Activated T-cell treated with anti-CD3 and anti-CD28 coated beads for 4 hours (primary cell): ENCODE measurements around the gene DOC2A.
A peak's percentile ranks its signal among the peaks of the same experiment; 100 is the strongest.

Experiments
- DNase-seq: peaks from one replicate; pipeline ENCODE4 v3.0.0-alpha.2; 2020

DOC2A gene

DNA sequence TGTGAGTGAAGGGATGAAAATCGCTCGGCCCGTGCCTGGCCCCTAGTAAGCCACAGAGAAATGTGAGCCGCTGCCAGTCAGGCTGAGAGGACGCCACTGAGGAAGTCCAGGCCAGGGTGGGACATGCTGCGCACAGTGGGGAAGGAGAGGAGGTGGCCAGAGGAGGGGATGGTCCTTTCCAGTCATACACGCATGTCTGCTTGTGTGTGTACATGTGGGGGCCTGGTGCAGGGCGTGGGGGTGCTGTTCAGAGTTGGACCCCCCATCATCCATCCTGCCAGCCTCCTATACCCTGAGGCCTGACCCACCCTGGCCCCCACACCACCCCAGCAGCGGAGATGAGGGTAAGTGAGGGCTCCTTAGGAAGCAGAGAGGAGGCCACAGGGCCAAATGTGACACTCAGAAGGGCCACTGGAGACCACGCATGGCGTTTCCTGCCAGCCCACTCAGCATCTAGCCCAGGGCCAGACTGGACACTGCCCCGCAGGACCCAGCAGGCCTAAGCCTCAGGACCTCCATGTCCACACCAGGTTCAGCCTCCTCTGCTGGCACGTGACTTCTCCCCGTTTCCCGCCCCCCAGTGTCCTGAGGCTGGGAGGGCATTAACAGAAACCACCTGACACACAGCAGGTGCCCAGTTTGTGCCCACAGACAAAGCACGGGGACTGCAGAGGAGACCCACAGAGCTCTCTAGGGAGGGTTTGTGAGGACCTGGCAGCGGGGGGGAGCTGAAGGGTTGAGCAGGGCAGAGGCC is 7.0 kb downstream of the DOC2A start:
- no peak for DNase-seq

DNA sequence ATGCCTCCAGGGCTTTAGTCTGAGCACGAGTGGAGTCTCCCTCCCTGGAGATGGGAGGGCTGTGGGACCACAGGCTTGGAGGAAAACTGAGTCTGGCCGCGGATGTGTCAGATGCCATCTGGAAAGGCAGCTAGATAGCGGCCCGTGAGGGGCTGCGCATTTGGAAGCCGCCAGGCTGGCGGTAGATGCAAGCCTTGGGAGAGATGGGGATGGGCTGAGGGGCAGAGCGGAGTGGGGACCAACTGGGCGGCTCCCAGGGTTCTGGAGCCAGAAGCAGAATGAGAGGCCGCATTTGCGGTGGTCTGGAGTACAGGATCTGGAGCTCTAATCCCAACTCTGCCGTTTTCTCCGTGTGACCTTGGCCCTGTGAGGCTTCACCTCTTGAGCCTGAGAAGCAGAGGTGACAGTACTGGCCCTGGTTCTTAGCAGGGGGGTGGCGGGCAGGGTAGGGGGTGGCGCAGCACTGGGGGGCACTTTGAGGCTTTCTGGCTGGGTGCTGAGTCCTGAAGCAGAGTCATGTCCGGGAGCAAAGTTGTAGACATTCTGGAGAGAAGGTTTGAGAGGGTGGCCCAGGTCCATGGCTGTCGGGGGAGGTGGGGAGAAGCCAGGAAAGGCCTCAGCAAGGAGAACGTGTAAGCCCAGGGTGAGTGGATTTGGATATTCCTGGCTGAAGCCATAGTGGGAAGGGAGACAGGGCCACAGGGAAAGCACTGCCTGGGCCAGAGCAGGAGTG is 8.0 kb downstream of the DOC2A start:
- DNase-seq = no peak

DNA sequence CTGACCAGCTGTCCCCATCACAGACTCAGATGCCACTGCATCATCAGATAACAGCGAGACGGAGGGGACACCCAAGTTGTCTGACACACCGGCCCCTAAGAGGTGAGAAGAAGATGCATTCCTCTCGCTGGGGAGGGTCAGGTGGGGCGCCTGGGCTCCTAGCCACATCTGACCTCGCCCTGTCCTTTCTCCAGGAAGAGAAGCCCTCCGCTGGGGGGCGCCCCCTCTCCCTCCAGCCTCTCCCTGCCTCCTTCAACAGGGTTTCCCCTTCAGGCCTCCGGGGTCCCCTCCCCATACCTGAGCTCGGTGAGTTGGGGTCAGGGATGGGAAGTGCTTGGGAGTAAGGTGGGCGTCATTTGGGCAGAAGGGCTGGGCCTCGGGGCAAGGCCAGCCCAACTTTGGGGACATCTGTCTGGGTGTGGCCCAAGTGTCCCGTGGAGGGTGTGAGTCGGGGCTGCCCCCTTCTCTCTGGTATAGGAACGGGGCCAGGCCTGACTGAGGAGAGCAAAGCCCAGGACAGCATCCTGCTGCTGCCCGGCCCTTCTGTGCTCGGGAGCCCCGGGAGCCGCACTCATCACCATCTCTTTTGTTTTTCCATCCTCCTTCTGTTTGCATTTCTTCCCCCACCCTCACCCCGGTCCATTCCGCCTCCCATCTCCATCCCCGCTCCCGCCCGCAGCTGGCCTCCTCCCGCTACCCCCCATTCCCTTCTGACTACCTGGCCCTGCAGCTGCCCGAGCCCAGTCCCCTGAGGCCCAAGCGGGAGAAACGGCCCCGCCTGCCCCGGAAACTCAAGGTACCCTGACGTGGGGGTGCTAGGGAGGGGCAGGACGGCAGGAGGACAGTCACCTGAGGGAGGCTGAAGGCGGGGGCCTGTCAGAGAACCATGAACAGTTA is 9.8 kb downstream of the DOC2A start:
- no peak for DNase-seq

DNA sequence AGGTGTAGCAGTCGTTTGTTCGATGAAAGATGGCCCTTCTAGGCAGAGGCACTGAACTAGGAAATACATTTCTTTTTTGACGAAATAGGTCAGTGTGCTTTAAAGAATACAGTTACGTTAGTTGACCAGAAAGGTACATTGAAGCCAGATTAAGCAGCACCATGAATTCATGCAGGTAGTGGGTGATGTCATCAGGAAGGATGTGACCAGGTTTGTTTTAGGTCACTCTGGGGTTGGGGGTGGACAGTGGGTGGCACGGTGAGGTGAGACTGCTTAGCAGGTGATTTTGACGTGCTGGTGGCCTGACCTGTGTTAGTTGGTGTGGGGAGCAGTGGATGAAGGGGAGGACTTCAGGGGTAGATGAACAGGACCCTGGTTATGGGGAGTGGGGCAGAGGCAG is 11.2 kb downstream of the DOC2A start:
- DNase-seq = no peak

DNA sequence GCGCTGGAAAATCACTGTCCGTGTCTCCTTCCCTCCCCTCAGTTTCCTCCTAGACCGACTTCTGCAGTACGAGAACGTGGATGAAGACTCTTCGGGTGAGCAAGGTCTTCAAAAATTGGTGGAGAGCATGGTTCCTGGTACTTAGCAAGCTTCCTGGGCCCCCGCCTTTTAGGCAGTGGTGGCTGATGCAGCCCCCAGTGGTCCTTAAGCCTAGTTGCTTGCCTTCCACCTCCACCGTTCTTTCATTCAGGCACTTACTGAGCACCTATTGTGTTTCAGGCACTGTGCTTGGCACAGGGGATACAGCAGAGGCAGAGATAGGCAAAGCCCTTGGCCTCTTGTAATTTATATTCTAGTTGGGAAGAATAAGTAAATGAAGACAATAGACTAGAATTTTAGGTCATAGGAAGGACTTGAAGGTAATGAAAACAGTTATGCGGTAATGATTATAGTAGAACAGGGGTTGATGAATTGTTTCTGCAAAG is 14.0 kb downstream of the DOC2A start:
- no peak for DNase-seq

DNA sequence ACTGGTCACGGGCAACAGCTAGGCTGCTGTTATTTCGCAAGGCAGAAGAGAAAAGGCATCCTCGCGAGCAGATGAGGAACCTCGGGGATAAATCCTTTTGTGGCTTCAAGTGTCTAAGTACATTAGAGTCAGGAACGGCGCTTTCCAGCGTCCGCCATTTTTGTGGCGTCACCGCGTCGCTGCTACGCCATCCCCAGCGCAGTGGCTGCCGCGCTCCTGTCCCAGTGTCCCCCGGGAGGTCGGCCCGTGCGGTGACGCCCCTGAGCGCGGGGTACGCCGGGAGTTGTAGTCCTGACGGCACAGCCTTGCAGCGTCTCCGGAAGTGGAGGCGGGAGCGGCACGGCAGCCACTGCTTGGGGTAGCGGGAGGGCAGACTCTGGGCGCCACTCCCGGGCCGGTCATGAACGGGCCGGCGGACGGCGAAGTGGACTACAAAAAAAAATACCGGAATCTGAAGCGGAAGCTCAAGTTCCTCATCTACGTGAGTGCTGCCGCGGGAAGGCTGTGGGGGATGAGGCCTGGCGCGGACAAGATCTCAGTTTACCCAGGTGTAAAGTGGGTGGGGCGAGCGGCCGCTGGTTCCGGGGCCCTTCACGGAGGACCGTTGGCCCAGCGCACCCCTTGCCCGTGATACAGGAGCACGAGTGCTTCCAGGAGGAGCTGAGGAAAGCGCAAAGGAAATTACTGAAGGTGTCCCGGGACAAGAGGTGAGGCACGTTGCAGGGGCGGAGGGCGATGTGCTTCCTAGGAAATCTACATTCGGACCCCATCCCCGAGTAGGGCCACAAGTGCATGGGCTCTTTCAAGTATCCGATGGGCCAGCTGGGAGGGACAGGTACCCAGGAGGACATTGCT is 14.7 kb downstream of the DOC2A start, which contains the start of gene INO80E:
INO80E (plus strand) TSS at position 331 of the 855 bp plus-strand sequence; CDS start at position 401, 70 bp downstream.
- DNase-seq = peak; percentile 99

DNA sequence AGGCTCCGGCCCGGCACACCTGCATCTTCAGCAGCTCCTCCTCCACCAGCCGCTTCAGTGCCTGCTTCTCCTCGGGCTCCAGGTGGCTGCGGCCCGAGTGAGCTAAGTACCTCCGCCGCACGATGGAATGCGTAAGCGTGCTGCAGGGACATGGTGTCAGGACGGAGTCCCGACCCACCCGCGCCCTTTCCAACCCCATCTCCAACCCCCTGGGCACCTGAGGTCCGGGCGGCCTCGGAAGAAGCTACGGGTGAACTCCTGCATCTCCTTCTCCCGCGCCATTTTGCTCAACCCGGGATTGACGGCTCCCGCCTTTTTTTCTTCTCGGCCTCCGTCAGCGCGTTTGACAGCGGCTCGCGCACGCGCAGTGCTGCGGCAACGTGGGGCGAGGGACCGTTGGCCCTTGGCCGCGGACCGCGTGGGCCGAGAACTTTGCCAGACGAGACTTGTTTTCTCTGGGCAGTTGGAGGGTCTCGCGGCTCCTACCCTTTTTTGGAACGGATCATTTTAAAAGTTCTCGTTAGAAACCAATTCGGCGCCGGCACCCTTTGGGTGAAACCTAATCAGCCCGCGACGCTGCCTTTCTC is 15.4 kb downstream of the DOC2A start, which contains the start of gene HIRIP3:
HIRIP3 (minus strand) TSS at position 294 of the 587 bp plus-strand sequence; CDS start at position 282, 12 bp downstream.
- peak; percentile 69 for DNase-seq

DNA sequence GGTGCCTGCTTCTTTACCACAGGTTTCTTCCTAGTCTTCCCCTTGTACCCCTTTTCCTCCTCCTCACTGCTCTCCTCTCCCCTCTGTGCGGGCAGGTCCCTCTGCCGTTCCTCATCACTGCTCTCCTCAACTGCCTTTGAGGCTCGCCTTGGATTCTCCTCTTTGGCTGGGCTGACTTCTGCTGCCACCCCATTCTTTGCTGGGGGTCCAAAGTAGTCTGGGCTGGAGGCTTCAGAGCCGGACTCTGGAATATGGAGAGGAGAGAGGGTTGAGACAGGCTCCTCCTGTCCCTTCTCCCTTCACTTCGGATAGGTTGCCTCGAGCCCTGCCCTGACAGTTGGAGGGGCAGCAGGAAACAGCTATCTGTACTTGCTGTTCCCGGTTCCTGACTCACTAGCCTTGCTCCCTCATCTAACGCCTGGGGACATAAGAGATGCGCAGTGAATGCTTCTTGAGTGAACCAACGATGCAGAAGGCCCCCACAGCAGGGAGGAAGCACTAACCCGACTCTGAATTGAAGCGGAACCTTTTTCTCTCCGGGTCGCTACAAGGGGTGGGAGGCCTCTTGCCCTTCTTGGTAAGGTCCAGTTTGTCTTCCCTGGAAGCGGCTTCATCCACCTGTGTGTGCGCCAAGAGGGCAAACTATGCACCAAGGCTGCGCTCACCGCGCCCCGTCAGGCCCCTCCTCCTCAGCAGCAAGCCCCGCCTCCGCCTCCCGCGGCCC is 16.1 kb downstream of the DOC2A start:
- DNase-seq = peak; percentile 52

DNA sequence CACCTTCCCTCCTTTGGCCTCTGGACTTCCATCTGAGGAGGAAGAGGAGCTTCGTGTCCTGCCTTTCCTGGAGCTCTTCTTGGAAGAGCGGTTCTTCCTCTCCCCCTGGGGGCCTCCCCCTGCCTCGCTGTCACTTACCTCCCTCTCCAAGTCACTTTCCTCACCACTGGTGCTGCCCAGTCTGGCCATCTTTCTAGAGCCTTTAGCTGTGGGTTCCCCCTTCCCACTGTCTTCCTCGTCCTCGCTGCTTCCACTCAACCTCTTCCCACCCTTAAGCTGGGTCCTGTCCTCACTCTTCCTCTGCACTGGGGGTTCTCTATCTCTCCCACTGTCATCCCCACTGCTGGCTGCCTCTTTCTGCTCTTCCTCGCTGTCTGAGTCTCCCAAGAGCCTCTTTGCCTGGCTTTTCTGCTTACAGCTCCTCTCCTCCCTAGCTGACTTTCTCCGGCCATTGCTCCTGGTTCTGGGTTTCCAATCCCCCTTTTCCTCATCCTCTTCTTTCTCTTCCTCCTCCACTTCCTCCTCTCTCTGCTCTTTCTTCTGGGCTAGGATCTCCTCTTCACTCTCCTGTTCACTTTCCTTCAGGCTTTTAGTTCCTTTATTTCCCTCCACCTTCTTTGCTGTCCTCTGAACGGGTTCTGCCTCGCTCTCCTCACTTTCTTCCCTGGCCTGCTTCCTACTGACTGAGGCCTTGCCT is 16.8 kb downstream of the DOC2A start:
- DNase-seq = no peak

DNA sequence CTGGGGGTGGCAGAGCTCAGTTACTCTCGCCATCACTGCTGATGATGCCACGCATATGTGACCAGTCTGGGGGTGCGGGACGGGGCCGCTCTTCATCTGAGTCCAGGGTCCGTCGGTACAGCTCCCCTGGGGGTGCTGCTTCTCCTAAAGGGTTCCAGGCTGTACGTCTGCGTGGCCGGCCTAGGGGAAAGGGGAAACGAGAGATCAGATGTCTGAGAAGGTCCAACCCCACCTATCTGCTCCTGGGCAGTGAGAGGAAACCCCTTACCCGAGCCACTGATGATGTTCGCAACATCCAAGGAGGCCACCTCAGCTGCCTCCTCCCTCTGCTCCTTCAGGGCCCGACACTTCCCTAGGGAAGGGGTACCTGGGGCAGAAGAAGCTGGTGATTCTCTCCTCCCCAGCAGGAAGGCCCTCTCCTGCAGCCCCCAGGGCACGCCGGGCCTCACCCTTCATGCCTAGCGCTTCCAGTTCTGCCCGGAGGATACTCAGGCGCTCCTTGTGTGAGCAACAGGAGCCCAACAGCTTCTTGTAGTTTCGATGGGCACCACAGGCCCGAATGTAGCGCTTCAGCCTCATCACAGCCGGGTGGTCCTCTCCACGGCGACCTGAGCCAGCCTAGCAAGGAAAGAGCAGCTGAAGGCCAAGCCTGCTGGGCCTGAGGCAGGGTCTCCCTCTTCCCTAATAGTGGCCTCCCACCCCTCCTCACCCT is 17.5 kb downstream of the DOC2A start:
- DNase-seq = no peak

DNA sequence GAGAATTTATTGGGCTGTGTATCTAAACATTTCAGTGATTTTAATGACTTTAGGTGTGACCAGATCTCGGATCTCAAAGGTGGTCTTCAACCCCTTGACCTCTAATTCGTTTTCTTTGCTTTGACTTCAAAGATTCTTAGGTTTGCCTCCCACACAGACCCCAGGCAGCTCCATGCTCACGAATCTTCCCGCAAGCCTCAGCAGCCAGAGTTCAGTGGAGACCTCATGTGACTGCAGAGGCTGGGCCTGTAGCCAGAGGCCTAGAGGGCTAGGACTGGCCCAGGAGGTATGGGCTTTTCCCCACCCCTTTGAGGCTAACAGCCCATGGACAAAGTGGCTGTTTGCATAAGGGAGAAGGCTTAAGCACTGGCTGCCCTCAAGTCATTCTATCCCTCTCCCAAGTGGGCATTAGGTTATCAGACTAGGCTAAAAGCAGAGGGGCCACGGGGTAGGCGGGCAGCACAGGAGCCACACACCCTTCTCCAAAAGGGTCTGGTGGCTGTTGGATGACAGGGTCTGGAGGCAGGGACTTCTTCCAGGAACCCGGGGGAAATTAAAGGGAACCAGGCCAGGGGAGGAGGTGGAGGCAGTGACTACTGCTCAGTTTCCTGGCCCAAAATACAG is 18.4 kb downstream of the DOC2A start:
- no peak for DNase-seq

DNA sequence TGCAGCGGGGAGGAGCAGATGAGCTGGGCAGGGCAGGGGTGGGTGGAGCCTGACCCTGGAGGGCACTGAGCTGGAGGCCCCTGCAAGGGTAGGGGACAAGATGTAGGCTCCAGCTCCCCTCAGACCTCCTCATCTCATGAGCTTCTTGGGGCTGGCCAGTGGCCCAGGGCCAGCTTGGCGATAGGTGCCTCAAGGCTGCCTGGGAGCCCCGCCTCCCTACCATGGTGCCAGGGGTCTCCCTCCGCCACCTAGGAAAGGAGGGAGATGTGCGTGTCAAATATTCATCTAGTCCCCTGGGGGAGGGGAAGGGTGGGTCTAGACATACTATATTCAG is 19.3 kb downstream of the DOC2A start:
- no peak for DNase-seq

DNA sequence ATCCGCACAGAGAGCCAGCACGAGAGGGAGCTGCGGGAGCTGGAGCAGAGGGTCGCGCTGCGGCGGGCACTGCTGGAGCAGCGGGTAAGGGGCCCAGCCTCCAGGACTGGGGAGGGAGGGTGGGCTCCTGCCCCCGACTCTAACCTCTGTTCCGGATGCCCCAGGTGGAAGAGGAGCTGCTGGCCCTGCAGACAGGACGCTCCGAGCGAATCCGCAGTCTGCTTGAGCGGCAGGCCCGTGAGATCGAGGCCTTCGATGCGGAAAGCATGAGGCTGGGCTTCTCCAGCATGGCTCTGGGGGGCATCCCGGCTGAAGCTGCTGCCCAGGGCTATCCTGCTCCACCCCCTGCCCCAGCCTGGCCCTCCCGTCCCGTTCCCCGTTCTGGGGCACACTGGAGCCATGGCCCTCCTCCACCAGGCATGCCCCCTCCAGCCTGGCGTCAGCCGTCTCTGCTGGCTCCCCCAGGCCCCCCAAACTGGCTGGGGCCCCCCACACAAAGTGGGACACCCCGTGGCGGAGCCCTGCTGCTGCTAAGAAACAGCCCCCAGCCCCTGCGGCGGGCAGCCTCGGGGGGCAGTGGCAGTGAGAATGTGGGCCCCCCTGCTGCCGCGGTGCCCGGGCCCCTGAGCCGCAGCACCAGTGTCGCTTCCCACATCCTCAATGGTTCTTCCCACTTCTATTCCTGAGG is 19.8 kb downstream of the DOC2A start:
- no peak for DNase-seq

DNA sequence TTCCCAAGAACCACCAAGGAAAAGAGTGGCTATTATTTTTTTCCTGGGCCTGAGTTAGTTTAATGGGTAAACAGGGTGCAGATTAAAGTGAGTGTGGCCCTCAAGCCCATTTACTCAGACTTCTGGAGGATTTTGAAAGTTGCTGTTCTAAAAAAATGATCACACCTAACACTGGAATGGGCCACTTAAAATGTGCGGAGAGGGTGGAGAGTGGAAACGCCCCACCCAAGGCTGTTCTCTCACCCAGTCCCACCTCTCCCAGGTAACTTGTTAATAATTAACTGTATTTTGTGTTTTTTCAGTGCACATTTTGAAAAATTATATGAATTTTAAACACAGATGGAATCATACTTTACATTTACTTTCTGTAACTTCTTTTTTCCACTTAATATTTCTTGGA is 20.8 kb downstream of the DOC2A start:
- no peak for DNase-seq

DNA sequence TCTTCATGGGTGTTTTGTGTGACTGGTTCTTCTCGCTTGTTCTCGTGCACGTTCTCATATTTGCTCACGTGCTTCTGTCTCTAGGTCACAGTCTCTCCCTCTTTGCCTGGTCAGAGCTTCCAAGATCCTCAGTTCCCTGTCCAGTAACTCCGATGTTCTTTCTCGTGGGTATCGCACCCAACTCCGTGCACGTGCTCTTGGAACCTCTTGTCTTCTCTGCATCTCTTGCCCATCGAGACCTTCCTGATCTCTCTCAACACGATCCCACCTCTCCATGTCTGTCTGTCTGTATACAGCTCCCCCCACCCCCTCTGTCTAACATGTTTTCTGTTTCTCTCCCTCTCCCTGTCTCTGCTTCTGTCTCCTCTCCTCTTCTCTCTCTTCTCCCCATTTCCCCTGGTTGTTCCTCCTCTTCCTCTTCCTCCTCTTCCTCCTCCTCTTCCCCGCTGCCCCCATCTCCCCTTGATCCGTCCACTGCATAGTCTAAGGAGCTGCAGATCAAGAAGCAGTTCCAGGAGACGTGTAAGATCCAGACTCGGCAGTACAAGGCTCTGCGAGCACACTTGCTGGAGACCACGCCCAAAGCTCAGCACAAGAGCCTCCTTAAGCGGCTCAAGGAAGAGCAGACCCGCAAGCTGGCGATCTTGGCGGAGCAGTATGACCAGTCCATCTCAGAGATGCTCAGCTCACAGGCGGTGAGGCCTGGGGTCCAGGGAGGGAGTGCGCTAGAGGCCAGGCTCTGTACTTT is 21.5 kb downstream of the DOC2A start:
- no peak for DNase-seq

DNA sequence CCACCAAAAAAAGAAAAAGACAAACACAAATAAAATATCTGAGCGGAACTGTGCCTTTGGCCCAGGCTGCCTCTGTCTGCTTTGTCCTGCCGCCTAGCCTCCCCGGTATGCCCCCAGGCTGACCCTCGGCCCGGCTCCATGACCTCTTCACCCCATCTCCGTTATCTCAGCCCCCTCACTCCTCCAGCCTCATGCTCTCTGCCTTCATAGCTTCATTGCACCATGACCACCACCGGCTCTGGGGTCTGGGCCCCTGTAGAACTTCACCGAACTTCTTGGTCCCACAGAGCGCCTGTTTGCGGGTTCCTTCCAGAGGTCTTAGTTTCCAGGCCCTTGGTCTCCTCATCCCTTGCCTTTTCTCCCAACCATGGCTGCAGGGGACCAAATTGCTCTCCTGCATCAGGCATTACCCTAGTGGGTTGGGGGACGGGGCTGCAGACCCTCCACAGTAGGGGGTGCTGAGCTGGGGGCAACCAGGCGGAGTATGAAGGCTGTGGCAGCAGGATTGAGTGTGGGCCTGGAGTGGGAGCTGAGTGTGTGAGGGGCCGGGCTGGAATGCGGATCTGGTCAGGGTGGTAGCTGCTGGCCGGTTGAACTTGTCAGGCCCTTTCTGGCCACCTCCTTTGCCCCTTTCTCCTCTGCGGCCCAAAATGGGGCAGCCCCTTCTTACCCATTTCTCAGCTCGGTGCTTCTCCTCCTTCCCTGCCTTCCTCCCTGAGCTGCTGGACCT is 22.3 kb downstream of the DOC2A start:
- no peak for DNase-seq
